NCI-H2029 treated with DMSO at 0.1 percent for 48 hours (cell line): ENCODE results near the gene LSAMP.

Experiments used
- DNase-seq: peaks from one replicate; lab custom pipeline; 2025; lab: John Stamatoyannopoulos, UW

The LSAMP gene

GRCh38 chr3:115836944-115837343 lies 608.3 kb downstream of the LSAMP start:
- no peak for DNase-seq

- DNase-seq: no peak
These were observed 609.3 kb downstream of the LSAMP start for GRCh38 chr3:115835946-115836345.

GRCh38 chr3:115834068-115834467 lies 611.2 kb downstream of the LSAMP start:
- no peak for DNase-seq

GRCh38 chr3:115833074-115833473 lies 612.2 kb downstream of the LSAMP start:
- no peak for DNase-seq

GRCh38 chr3:115832265-115832664 lies 613.0 kb downstream of the LSAMP start:
- no peak for DNase-seq

- DNase-seq: no peak
These were observed 613.4 kb downstream of the LSAMP start for GRCh38 chr3:115831864-115832263.

- DNase-seq: no peak
These were observed 614.4 kb downstream of the LSAMP start for GRCh38 chr3:115830764-115831395.

- no peak for DNase-seq
These were observed 616.9 kb downstream of the LSAMP start for GRCh38 chr3:115828401-115828800.

GRCh38 chr3:115827495-115827894 lies 617.8 kb downstream of the LSAMP start:
- DNase-seq: no peak

GRCh38 chr3:115825046-115825445 lies 620.2 kb downstream of the LSAMP start:
- DNase-seq: no peak

GRCh38 chr3:115823083-115823482 lies 622.2 kb downstream of the LSAMP start:
- DNase-seq: no peak

GRCh38 chr3:115822579-115822978 lies 622.7 kb downstream of the LSAMP start:
- DNase-seq: no peak

GRCh38 chr3:115819785-115820384 lies 625.4 kb downstream of the LSAMP start:
- DNase-seq: peak; percentile 10

- DNase-seq: no peak
These were observed 630.4 kb downstream of the LSAMP start for GRCh38 chr3:115814778-115815380.

GRCh38 chr3:115814006-115814405 lies 631.3 kb downstream of the LSAMP start:
- DNase-seq: no peak

GRCh38 chr3:115808816-115809215 lies 636.5 kb downstream of the LSAMP start:
- no peak for DNase-seq

GRCh38 chr3:115808244-115808643 lies 637.0 kb downstream of the LSAMP start:
- no peak for DNase-seq

GRCh38 chr3:115806501-115806900 lies 638.8 kb downstream of the LSAMP start:
- no peak for DNase-seq

- no peak for DNase-seq
These were observed 639.8 kb downstream of the LSAMP start for GRCh38 chr3:115805520-115805919.

GRCh38 chr3:115804713-115805119 lies 640.6 kb downstream of the LSAMP start:
- no peak for DNase-seq

GRCh38 chr3:115804200-115804599 lies 641.1 kb downstream of the LSAMP start:
- DNase-seq: no peak

- DNase-seq: no peak
These were observed 641.6 kb downstream of the LSAMP start for GRCh38 chr3:115803661-115804060.

GRCh38 chr3:115800489-115801075 lies 644.7 kb downstream of the LSAMP start:
- DNase-seq: no peak
